ENCODE results near the gene HEATR9.

- TF ChIP-seq CTCF (IDR thresholded peaks at IDR 0.05) (no peak), POLR2A (IDR thresholded peaks at IDR 0.05) (no peak)
Measured at GRCh38 chr17:35889818-35890773, 21.4 kb upstream of the HEATR9 start.

Data from prostate gland (tissue), 2 donors.